Body of pancreas (tissue), 4 donors: ENCODE data around the gene ERC2.

Experiments
- POLR2A ChIP-seq, 3 donors: fragments of 450-650 bp; IDR thresholded peaks; one replicate each; pipeline ENCODE4 v1.6.1; 2016; ENCODE audit warnings: antibody characterized with exemption in 3 of 3, mild to moderate bottlenecking in 2 of 3
- TF ChIP-seq, protein P1 (sequence below), 7 experiments: fragments of 450-650 bp in 4 of 7; fragments of 200-600 bp in 3 of 7; sonication (generic) in 3 of 7; IDR thresholded peaks; one replicate each; pipeline ENCODE4 v1.5.1; 2016 to 2019; ENCODE audit warnings: antibody characterized with exemption in 7 of 7

DNA sequence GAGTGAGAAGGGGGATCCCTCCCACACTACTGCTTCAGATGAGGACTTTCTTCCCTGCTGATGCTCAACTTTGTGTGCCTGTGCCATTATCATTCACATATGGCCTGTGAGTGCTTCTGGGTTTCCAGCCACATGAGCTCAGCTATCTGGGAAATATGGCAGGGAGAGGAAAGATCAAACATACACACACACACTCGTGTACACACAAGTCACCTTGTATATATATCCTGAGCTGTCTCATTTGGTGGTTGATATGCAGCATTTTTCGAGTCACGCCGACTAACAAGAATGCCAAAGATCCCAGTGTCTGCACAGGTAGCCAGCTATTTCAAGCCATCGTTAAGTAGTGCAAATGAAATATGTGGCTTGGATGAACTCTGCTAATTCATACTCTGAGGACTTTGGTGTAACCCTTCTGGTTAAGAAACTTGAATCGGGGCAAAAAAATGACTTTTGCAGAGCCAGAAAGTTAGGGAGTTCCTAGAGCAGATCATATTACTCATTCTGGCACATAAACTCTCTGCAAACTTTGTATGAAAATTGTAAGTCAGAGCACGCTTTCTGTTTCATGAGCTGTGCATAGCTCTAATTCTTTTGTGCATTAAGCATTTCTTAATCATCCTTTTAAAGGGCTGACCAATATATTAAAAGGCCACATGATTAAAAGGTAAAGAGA lies 956.2 kb downstream of the ERC2 start:
- TF ChIP-seq, protein P1, sequence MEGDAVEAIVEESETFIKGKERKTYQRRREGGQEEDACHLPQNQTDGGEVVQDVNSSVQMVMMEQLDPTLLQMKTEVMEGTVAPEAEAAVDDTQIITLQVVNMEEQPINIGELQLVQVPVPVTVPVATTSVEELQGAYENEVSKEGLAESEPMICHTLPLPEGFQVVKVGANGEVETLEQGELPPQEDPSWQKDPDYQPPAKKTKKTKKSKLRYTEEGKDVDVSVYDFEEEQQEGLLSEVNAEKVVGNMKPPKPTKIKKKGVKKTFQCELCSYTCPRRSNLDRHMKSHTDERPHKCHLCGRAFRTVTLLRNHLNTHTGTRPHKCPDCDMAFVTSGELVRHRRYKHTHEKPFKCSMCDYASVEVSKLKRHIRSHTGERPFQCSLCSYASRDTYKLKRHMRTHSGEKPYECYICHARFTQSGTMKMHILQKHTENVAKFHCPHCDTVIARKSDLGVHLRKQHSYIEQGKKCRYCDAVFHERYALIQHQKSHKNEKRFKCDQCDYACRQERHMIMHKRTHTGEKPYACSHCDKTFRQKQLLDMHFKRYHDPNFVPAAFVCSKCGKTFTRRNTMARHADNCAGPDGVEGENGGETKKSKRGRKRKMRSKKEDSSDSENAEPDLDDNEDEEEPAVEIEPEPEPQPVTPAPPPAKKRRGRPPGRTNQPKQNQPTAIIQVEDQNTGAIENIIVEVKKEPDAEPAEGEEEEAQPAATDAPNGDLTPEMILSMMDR (IDR thresholded peaks at IDR 0.05): no peak
- no peak for TF ChIP-seq POLR2A (IDR thresholded peaks at IDR 0.05)
